ENCODE measurements around the gene CDH13.

Gene CDH13

GRCh38 chr16:83330251-83330650 is 703.5 kb downstream of the CDH13 start:
- Mint-ChIP-seq H3K27me3 (peaks cover 23% of the 10 kb centered on the region), H3K9me3 (no peaks in the 10 kb centered on the region), H3K27ac (ENCODE audit: low read depth) (no peak overlapping the region), H3K36me3 (ENCODE audit: insufficient read depth) (no peaks in the 10 kb centered on the region), H3K4me3 (no peak overlapping the region), H3K4me1 (no peaks in the 10 kb centered on the region)
- ATAC-seq (replicated peaks; ENCODE audit: extremely low read depth, poor library complexity, severe bottlenecking), result no peak
- DNase-seq (ENCODE audit: low spot score in 2 of 2), result no peak

- Mint-ChIP-seq H3K27ac (ENCODE audit: low read depth) (no peak overlapping the region), H3K36me3 (ENCODE audit: insufficient read depth) (no peaks in the 10 kb centered on the region), H3K27me3 (peaks cover 13% of the 10 kb centered on the region), H3K4me3 (no peak overlapping the region), H3K9me3 (no peaks in the 10 kb centered on the region), H3K4me1 (no peaks in the 10 kb centered on the region)
- ATAC-seq (replicated peaks; ENCODE audit: extremely low read depth, poor library complexity, severe bottlenecking), result no peak
- no peak for DNase-seq (ENCODE audit: low spot score in 2 of 2)
Observed at GRCh38 chr16:83335076-83335475, 708.3 kb downstream of the CDH13 start.

DNA sequence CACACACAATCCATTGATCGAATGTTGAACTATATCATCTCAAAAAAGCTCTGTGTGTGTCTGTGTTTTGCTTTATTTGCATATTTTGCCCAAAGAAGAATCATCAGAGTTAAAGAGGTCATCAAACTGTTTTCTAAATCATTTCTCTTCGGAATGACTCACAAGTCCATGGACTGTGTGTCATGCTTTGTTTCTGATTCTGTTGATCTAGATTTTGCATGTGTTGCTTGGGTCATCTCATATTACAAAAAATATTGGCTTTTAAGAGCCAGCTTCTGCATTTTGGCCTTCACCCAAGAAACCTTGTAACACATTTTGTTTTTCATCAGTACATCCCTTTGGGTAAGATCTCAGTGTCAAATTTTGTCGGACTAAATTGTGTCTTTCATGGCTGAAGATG is 709.8 kb downstream of the CDH13 start:
- Mint-ChIP-seq H3K4me1 (no peaks in the 10 kb centered on the region), H3K27ac (ENCODE audit: low read depth) (no peak overlapping the region), H3K36me3 (ENCODE audit: insufficient read depth) (no peaks in the 10 kb centered on the region), H3K9me3 (no peaks in the 10 kb centered on the region), H3K27me3 (peaks cover 13% of the 10 kb centered on the region), H3K4me3 (no peak overlapping the region)
- DNase-seq (ENCODE audit: low spot score in 2 of 2) (no peak), ATAC-seq (replicated peaks; ENCODE audit: extremely low read depth, poor library complexity, severe bottlenecking) (no peak)

- Mint-ChIP-seq H3K4me3 (no peak overlapping the region), H3K27ac (ENCODE audit: low read depth) (no peak overlapping the region), H3K36me3 (ENCODE audit: insufficient read depth) (no peaks in the 10 kb centered on the region), H3K27me3 (peaks cover 5% of the 10 kb centered on the region), H3K4me1 (no peaks in the 10 kb centered on the region), H3K9me3 (no peaks in the 10 kb centered on the region)
- DNase-seq (ENCODE audit: low spot score in 2 of 2) (no peak), ATAC-seq (replicated peaks; ENCODE audit: extremely low read depth, poor library complexity, severe bottlenecking) (no peak)
Observed at GRCh38 chr16:83338138-83338537, 711.4 kb downstream of the CDH13 start.

- Mint-ChIP-seq H3K9me3 (no peaks in the 10 kb centered on the region), H3K27me3 (peaks cover 2% of the 10 kb centered on the region), H3K36me3 (ENCODE audit: insufficient read depth) (no peaks in the 10 kb centered on the region), H3K4me1 (no peaks in the 10 kb centered on the region), H3K4me3 (no peak overlapping the region), H3K27ac (ENCODE audit: low read depth) (no peak overlapping the region)
- DNase-seq (ENCODE audit: low spot score in 2 of 2) (no peak), ATAC-seq (replicated peaks; ENCODE audit: extremely low read depth, poor library complexity, severe bottlenecking) (no peak)
Observed at GRCh38 chr16:83338941-83339340, 712.2 kb downstream of the CDH13 start.

DNA sequence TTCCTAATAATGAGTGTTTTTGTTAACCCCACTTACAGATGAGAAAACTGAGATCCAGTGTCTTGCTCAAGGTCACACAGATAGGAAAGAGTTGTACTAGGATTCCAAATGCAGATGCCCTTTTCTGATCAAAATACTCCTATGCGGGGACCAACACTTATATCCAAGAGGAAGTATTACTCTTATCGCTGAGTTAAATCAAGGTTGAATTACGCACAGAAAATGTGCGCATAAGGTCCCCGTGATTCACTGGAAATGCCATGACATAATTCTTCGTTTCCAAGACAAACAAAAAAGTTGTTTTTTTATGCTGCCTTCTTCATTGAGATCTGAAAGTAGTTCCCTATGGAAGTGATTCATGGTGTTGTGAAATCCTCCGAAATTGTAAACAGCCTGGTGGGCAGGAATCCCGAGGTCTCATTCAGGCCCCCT is 717.2 kb downstream of the CDH13 start:
- Mint-ChIP-seq H3K4me1 (no peaks in the 10 kb centered on the region), H3K27ac (ENCODE audit: low read depth) (no peak overlapping the region), H3K4me3 (no peak overlapping the region), H3K9me3 (no peaks in the 10 kb centered on the region), H3K36me3 (ENCODE audit: insufficient read depth) (peaks cover 2% of the 10 kb centered on the region), H3K27me3 (peaks cover 22% of the 10 kb centered on the region)
- ATAC-seq (replicated peaks; ENCODE audit: extremely low read depth, poor library complexity, severe bottlenecking) (no peak), DNase-seq (ENCODE audit: low spot score in 2 of 2) (no peak)

DNA sequence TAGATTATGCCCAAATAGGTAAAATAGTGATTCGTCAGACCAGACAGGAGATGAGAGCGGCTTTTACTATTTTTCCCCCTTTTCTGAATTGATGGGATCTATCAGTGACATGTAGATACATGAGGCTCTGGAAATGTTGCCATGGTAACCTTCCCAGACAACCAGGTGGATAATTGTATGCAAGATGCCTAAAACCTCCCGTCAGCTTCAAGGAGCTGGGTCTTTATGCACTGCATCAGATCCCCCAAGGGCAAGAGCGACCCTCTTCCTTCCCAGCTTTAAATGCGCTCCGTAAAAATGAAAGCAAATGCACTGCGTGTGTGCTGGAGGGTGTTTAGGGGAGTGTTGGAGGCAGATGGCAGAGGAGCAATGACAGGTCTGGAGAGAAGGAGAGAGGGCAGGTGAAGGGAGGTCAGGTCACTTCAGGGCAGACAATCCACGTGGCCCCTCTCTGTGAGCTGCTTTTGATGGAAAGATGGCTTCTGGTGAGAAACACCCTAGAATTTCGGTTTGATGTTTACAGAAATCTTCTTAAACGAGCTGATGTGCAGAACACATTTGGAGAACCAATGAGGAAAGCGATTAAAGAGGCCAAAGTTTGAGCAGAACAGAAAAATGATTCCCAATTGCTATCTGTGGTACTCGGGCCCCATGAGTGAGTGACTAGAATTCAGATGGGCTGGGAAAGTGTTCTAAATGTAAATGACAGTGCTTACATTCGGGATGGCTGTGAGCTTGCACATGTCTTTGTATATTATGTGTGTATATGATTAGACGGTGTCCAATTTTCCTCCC is 719.3 kb downstream of the CDH13 start:
- ATAC-seq (replicated peaks; ENCODE audit: extremely low read depth, poor library complexity, severe bottlenecking) (no peak), DNase-seq (ENCODE audit: low spot score in 2 of 2) (no peak)
- Mint-ChIP-seq H3K4me1 (no peaks in the 10 kb centered on the region), H3K27ac (ENCODE audit: low read depth) (no peak overlapping the region), H3K9me3 (no peaks in the 10 kb centered on the region), H3K36me3 (ENCODE audit: insufficient read depth) (peaks cover 2% of the 10 kb centered on the region), H3K4me3 (no peak overlapping the region), H3K27me3 (peaks cover 23% of the 10 kb centered on the region)

- Mint-ChIP-seq H3K36me3 (ENCODE audit: insufficient read depth) (peaks cover 2% of the 10 kb centered on the region), H3K4me3 (no peak overlapping the region), H3K4me1 (no peaks in the 10 kb centered on the region), H3K9me3 (no peaks in the 10 kb centered on the region), H3K27ac (ENCODE audit: low read depth) (no peak overlapping the region), H3K27me3 (peaks cover 35% of the 10 kb centered on the region)
- no peak for DNase-seq (ENCODE audit: low spot score in 2 of 2)
- no peak for ATAC-seq (replicated peaks; ENCODE audit: extremely low read depth, poor library complexity, severe bottlenecking)
Observed at GRCh38 chr16:83348991-83349390, 722.2 kb downstream of the CDH13 start.

- H3K4me3 Mint-ChIP-seq, result no peak overlapping the region
- no peak overlapping the region for H3K27ac Mint-ChIP-seq (ENCODE audit: low read depth)
- no peaks in the 10 kb centered on the region for H3K9me3 Mint-ChIP-seq
- DNase-seq (ENCODE audit: low spot score in 2 of 2) (no peak), ATAC-seq (replicated peaks; ENCODE audit: extremely low read depth, poor library complexity, severe bottlenecking) (no peak)
- H3K4me1 Mint-ChIP-seq, result no peaks in the 10 kb centered on the region
- peaks cover 32% of the 10 kb centered on the region for H3K27me3 Mint-ChIP-seq
- peaks cover 2% of the 10 kb centered on the region for H3K36me3 Mint-ChIP-seq (ENCODE audit: insufficient read depth)
Observed at GRCh38 chr16:83350481-83350880, 723.7 kb downstream of the CDH13 start.

GRCh38 chr16:83351846-83352245 is 725.1 kb downstream of the CDH13 start:
- peaks cover 3% of the 10 kb centered on the region for H3K36me3 Mint-ChIP-seq (ENCODE audit: insufficient read depth)
- H3K9me3 Mint-ChIP-seq, result no peaks in the 10 kb centered on the region
- no peak for ATAC-seq (replicated peaks; ENCODE audit: extremely low read depth, poor library complexity, severe bottlenecking)
- no peak for DNase-seq (ENCODE audit: low spot score in 2 of 2)
- H3K27ac Mint-ChIP-seq (ENCODE audit: low read depth), result no peak overlapping the region
- H3K27me3 Mint-ChIP-seq, result peaks cover 26% of the 10 kb centered on the region
- H3K4me1 Mint-ChIP-seq, result no peaks in the 10 kb centered on the region
- no peak overlapping the region for H3K4me3 Mint-ChIP-seq

DNA sequence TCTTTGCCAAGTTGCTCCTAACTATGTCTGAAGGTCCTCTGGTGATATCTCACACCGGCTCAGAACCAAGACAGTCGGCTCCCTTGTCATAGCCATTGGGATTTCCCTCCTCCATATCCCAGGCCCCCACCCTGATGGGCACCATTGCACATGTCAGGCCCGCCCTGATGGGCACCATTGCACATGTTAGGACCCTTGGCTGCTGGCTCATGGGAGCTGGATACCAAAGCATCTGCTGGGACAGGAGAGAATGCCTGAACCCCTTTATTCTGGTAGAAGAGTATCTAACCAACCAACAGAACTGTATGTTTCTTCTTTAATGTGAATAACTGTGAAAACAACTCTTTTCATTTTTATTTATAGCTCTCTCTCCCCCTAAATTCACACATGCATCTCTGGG is 726.5 kb downstream of the CDH13 start:
- H3K36me3 Mint-ChIP-seq (ENCODE audit: insufficient read depth), result peaks cover 2% of the 10 kb centered on the region
- no peaks in the 10 kb centered on the region for H3K9me3 Mint-ChIP-seq
- no peak overlapping the region for H3K27ac Mint-ChIP-seq (ENCODE audit: low read depth)
- DNase-seq (ENCODE audit: low spot score in 2 of 2) (no peak), ATAC-seq (replicated peaks; ENCODE audit: extremely low read depth, poor library complexity, severe bottlenecking) (no peak)
- H3K4me3 Mint-ChIP-seq, result no peak overlapping the region
- peaks cover 26% of the 10 kb centered on the region for H3K27me3 Mint-ChIP-seq
- H3K4me1 Mint-ChIP-seq, result no peaks in the 10 kb centered on the region

DNA sequence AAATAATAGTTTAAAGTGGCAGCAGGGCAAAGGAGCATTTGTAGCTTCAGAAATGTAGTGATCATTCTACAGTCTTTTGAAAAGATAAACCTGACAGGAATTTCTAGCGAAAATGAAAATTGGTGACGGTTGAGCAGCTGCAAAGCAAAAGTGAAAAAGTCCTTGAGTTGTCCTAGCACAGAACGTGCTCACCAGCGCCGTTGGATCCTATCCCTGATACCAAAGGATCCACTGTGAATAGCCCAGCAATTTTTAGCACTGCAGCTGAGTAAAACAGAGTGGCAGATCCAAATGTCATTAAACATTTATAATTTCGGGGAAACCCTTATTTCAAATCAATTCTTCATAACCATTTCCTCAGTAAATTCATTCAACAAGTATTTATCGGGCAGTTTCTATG is 727.2 kb downstream of the CDH13 start:
- no peak for ATAC-seq (replicated peaks; ENCODE audit: extremely low read depth, poor library complexity, severe bottlenecking)
- no peak overlapping the region for H3K4me3 Mint-ChIP-seq
- H3K27ac Mint-ChIP-seq (ENCODE audit: low read depth), result no peak overlapping the region
- H3K4me1 Mint-ChIP-seq, result no peaks in the 10 kb centered on the region
- peaks cover 26% of the 10 kb centered on the region for H3K27me3 Mint-ChIP-seq
- H3K36me3 Mint-ChIP-seq (ENCODE audit: insufficient read depth), result peaks cover 1% of the 10 kb centered on the region
- DNase-seq (ENCODE audit: low spot score in 2 of 2), result no peak
- H3K9me3 Mint-ChIP-seq, result no peaks in the 10 kb centered on the region

GRCh38 chr16:83355570-83356218 is 728.9 kb downstream of the CDH13 start:
- Mint-ChIP-seq H3K27me3 (peaks cover 26% of the 10 kb centered on the region), H3K36me3 (ENCODE audit: insufficient read depth) (peaks cover 1% of the 10 kb centered on the region), H3K9me3 (no peaks in the 10 kb centered on the region), H3K4me3 (no peak overlapping the region), H3K4me1 (no peaks in the 10 kb centered on the region), H3K27ac (ENCODE audit: low read depth) (no peak overlapping the region)
- no peak for DNase-seq (ENCODE audit: low spot score in 2 of 2)
- no peak for ATAC-seq (replicated peaks; ENCODE audit: extremely low read depth, poor library complexity, severe bottlenecking)
